Lower lobe of right lung (tissue), 2 donors: ENCODE results near the gene GAB3. TPM values are rescaled to one million over a fixed set of nuclear protein-coding genes. Genes with fewer than 3 reads are reported as not detected.
"Not testable (repeated sequence)": the region's sequence is repeated elsewhere in the genome, so short reads cannot be mapped to it uniquely, and the experiment has no call there.

ENCODE experiments used
- ATAC-seq, 2 donors: fragments of 200-7000 bp; cut with Tn5 transposase; one replicate each; pipeline ENCODE4 v1.9.1; 2020 to 2022; ENCODE audit warnings: mild to moderate bottlenecking in 2 of 2, moderate library complexity in 2 of 2
- DNase-seq: peaks from one replicate; pipeline ENCODE4 v3.0.0-alpha.2; 2020
- H3K27ac ChIP-seq: fragments of 200-600 bp; one replicate; pipeline ENCODE4 v1.8.0; 2022
- H3K27me3 ChIP-seq: fragments of 200-600 bp; one replicate; pipeline ENCODE4 v1.8.0; 2022; ENCODE audit warnings: low read depth
- H3K36me3 ChIP-seq: fragments of 200-600 bp; one replicate; pipeline ENCODE4 v1.8.0; 2022; ENCODE audit warnings: mild to moderate bottlenecking
- H3K4me1 ChIP-seq: fragments of 200-600 bp; one replicate; pipeline ENCODE4 v1.8.0; 2022
- H3K4me3 ChIP-seq: fragments of 200-600 bp; one replicate; pipeline ENCODE4 v1.8.0; 2022; ENCODE audit warnings: mild to moderate bottlenecking
- H3K9me3 ChIP-seq: fragments of 200-600 bp; one replicate; pipeline ENCODE4 v1.8.0; 2022
- CTCF ChIP-seq: fragments of 200-600 bp; IDR thresholded peaks from one replicate; pipeline ENCODE4 v1.8.0; 2022; ENCODE audit warnings: antibody characterized with exemption, mild to moderate bottlenecking
- intact Hi-C: fragments of 100-400 bp; cut with DNase I; formaldehyde crosslinking; loops from one replicate; pipeline ENCODE4 v1.11.0; 2022
- total RNA-seq: library from RNA; stranded (reverse); fragmentation: NEBNext Ultra II Directional; extraction: Animal tissue kit (Norgen Biotek cat#: 25700); gene quantifications from one replicate; pipeline ENCODE4 v1.2.1, GENCODE V29; 2021
- donor health status: DM: no; HTN: yes; CAD: no; lungs with severe emphysema.

GAB3 gene
- total RNA-seq, 1 donor from 2014 or later = 17.4 TPM

GRCh38 chrX:154654372-154654771, 96.5 kb downstream of the GAB3 start:
- H3K27ac ChIP-seq = no peak overlapping the region
- H3K4me1 ChIP-seq = no peaks in the 10 kb centered on the region
- intact Hi-C loops = no loop called here
- no peaks in the 10 kb centered on the region for H3K9me3 ChIP-seq
- H3K4me3 ChIP-seq = no peak overlapping the region
- H3K27me3 ChIP-seq = no peaks in the 10 kb centered on the region
- ATAC-seq (no peak), DNase-seq (no peak)
- TF ChIP-seq CTCF = no peak
- no peaks in the 10 kb centered on the region for H3K36me3 ChIP-seq

GRCh38 chrX:154653413-154653812, 97.5 kb downstream of the GAB3 start, which contains the start of gene CTAG2:
Gene CTAG2 (minus strand): TSS chrX:154653579. CDS start chrX:154653515, 64 bp downstream.
- H3K27me3 ChIP-seq, H3K4me3 ChIP-seq, H3K36me3 ChIP-seq, H3K4me1 ChIP-seq, H3K27ac ChIP-seq, ATAC-seq, DNase-seq, H3K9me3 ChIP-seq, intact Hi-C loops: not testable (repeated sequence)

DNA sequence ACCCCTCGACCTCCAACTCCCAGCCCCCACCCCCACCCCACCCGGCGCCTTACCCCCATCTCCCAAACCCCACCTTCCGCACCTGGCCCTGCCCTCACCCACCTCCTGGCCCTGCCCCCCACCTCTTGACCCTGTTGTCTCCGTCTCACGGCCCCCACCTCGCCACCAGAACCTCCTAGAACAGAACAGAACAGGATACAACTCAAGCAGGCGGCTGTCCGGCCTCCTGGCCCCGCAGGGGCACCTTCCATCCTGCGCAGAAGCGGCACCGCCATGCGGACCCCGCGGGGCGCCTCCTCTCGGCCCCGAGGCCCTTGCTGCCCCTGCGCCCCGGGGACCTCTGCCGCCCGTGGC, 97.9 kb downstream of the GAB3 start:
- TF ChIP-seq CTCF = no peak
- ATAC-seq = no peak
- no peaks in the 10 kb centered on the region for H3K9me3 ChIP-seq
- H3K4me1 ChIP-seq = no peaks in the 10 kb centered on the region
- no peak overlapping the region for H3K4me3 ChIP-seq
- no peak for DNase-seq
- intact Hi-C loops = no loop called here
- H3K27me3 ChIP-seq = no peaks in the 10 kb centered on the region
- H3K36me3 ChIP-seq = no peaks in the 10 kb centered on the region
- no peak overlapping the region for H3K27ac ChIP-seq

DNA sequence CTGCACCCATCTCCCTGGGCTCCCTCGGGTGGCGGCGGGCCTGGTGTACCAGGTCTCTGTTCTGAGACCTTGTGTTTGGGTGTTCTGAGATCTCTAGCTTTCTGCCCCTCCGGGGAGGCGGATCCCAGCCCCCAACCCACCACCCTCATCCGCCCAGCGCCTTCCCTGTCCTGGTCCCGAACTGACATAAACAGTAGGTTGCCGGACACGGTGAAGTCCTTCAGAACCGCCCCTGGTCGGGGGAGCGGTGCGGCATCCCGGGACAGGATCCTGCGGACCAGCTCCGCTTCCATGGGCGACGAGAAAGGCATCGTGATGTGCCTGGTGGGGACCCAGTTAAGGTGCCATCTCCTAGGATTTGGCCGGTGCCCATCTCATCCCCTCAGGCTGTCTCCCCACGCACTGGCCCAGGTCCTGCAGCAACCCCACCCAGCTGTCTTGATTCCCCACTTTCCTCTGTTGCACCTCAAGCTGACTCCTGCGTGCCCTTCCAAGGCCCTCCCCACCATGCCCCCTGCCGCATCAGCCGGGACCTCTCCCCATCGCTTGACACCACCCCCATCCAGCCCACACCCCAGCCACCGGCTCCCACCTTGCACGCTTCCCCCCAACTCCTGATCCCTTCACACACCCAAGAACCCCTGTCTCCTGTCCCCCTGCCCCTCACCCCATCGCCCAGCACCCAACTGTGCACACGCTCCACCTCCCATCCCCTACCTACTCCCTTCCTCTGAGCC, 98.4 kb downstream of the GAB3 start:
- DNase-seq = no peak
- intact Hi-C loops = no loop called here
- Histone ChIP-seq H3K36me3 (no peaks in the 10 kb centered on the region), H3K9me3 (no peaks in the 10 kb centered on the region), H3K27me3 (no peaks in the 10 kb centered on the region), H3K4me3 (no peak overlapping the region), H3K4me1 (no peaks in the 10 kb centered on the region), H3K27ac (no peak overlapping the region)
- TF ChIP-seq CTCF = no peak
- ATAC-seq = no peak

DNA sequence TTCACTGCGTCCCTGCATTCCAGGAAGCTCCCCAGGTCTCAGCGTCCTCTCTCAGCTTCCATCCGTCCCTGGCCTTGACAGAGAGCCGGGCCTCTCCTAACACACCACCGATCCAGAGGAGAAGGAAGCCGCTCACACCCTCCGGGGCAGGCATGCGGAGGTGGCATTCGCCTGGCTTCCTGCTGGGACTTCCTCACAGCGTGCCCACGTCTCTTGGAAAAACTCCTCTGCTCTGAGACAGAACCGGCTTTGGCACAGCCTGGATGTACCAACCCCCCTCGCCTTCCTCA, 100.7 kb downstream of the GAB3 start:
- ATAC-seq (peak in 1 of 2 donors; percentile 28), DNase-seq (no peak)
- intact Hi-C loops = no loop called here
- no peaks in the 10 kb centered on the region for H3K36me3 ChIP-seq
- H3K27me3 ChIP-seq = no peaks in the 10 kb centered on the region
- H3K27ac ChIP-seq = no peak overlapping the region
- H3K9me3 ChIP-seq = no peaks in the 10 kb centered on the region
- H3K4me3 ChIP-seq = no peak overlapping the region
- no peak for TF ChIP-seq CTCF
- no peaks in the 10 kb centered on the region for H3K4me1 ChIP-seq

GRCh38 chrX:154649503-154650220, 101.2 kb downstream of the GAB3 start:
- H3K27ac ChIP-seq = no peak overlapping the region
- no peaks in the 10 kb centered on the region for H3K4me1 ChIP-seq
- ATAC-seq (no peak), DNase-seq (no peak)
- H3K36me3 ChIP-seq = no peaks in the 10 kb centered on the region
- no peaks in the 10 kb centered on the region for H3K9me3 ChIP-seq
- TF ChIP-seq CTCF = no peak
- intact Hi-C loops = no loop called here
- H3K4me3 ChIP-seq = no peak overlapping the region
- H3K27me3 ChIP-seq = no peaks in the 10 kb centered on the region
